ENCODE measurements around the gene NOS3.
"Not testable (repeated sequence)": the region's sequence is repeated elsewhere in the genome, so short reads cannot be mapped to it uniquely, and the experiment has no call there.

NOS3 gene

DNA sequence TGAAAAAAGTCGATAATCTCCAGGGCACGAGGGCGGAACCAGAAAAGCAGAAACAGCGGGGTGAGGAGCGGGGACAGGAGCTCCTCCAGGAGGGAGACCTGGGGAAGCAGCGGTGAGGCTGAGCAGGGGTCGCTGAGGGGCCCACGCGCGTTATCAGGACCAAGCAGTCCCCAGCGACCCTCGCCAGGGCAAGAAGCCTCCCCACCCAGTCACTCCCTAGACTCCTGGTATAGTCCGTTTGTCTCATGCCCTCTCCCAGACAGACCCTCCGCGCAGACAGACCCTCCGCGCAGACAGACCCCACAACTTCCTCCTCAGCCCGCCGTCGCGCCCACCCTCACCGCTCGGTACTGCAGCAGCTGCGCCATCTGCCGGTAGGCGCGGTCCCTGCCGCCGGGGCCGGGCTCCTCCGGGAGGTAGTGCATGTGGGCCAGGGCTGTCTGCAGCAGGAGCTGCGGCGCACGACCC is 27.2 kb downstream of the NOS3 start:
- no peak for DNase-seq (ENCODE audit: low read depth)

- no peak for DNase-seq (ENCODE audit: low read depth)
These were observed 27.8 kb downstream of the NOS3 start for GRCh38 chr7:151018421-151019129.

- DNase-seq (ENCODE audit: low read depth), result no peak
These were observed 28.3 kb downstream of the NOS3 start for GRCh38 chr7:151019130-151019447.

DNA sequence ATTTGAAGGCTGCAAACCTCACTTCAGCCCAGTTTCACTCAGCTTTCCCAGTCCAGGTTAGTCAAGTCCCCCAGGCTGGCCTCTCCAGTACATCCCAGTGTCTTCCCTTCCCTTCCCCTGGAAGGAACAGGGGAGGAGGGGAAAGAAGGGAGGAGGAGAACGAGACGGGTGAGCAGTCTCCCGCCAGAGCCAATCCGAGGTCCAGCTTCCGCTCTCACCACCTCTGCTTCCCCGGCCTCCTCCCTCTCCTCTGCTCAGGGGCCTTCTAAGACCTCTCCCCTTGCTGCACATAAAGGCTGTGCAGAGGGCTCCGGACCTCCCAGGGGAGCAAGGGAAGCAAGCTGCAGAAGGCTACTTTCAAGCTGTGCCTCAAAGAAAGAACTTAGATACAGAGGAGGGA is 29.4 kb downstream of the NOS3 start:
- DNase-seq (ENCODE audit: low read depth), result no peak

DNA sequence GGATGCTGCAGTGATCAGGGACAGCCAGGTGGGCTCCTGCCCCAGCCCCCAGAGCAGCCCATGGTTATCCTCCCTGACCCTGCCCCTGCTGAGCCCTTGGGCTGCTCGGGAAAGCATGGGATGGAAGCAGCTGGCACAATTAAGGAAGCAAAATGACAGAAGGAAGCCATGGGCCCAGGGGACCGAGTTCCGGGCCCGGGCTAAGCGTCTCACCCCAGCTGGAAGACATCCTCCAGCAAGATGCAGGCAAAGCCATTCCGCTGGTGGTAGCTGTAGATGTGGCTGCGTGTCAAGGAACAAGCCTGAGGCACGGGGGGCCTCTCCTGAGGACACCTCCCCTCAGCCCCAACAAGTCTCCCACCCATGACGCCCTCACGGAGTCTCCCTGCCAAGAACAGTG is 32.4 kb downstream of the NOS3 start:
- DNase-seq (ENCODE audit: low read depth), result no peak

GRCh38 chr7:151024435-151025056 is 33.7 kb downstream of the NOS3 start, which contains the start of gene ATG9B:
Gene ATG9B, minus strand, starts transcription at chr7:151024494. Its CDS starts 71 bp downstream, at chr7:151024423.
- DNase-seq (ENCODE audit: low read depth), result no peak

- DNase-seq (ENCODE audit: low read depth), result no peak
These were observed 35.3 kb downstream of the NOS3 start for GRCh38 chr7:151025924-151026671.

GRCh38 chr7:151026771-151027727 is 36.2 kb downstream of the NOS3 start:
- DNase-seq (ENCODE audit: low read depth), result not testable (repeated sequence)

GRCh38 chr7:151027728-151028130 is 36.9 kb downstream of the NOS3 start:
- not testable (repeated sequence) for DNase-seq (ENCODE audit: low read depth)

DNA sequence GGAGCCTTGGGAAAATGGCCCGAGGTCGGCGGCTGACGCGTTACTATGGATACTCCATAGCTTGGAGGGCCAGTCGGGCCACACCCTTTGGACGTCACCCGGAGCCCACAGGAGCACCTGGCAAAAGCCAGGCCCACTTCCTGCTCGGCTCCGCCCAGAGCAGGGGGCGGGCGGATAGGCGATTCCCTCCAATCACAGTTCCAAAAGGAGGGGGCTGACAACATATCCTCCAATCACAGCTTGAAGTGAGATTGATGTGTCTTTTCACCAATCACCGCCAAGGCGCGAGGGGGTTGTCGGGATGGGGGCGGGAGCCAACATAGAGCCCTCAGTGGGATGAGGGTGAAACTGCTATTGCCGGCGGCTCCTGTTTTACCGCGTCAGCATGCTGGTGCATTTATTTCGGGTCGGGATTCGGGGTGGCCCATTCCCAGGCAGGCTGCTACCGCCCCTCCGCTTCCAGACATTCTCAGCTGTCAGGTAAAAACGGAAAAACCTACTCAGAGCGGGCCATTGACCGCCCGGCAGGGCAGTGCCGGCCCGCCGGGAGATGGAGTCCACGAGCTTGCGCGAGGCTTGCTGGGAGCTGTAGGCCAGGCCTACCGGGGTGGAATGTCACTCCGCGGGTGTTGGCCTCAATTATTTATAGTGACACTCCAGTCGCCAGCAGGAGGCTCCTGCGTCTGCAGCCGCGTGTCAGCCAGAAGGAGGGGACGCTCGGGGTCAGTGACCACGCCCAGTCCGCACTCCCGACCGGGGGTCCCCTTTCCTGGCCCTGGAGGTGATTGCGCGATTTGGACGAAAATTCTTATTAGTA is 37.5 kb downstream of the NOS3 start, which contains the start of gene ABCB8:
TSS of gene ABCB8 (plus strand) at position 320 of the 817 bp plus-strand sequence. CDS start at position 386, 66 bp downstream.
- peak; percentile 99 for DNase-seq (ENCODE audit: low read depth)

- DNase-seq (ENCODE audit: low read depth), result no peak
These were observed 38.2 kb downstream of the NOS3 start for GRCh38 chr7:151028948-151029501.

DNA sequence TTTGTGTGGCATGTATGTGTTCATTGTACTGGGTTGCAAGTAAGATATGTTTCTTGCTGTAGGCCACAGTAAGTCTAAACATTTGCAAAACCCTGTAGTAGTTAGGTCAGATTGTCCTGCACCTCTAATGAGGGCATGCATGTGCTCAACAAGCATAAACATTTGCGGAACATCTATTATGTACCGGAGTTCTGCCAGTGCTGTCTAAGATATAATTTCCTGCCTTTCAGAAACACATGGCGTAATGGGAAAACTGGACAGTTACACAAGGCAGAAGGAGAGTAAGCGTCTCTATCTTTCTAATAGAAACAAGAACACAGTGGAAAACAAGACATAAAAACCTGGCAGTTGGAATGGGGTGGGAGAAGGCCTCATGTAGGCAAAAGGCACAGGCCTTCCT is 40.2 kb downstream of the NOS3 start:
- no peak for DNase-seq (ENCODE audit: low read depth)

DNA sequence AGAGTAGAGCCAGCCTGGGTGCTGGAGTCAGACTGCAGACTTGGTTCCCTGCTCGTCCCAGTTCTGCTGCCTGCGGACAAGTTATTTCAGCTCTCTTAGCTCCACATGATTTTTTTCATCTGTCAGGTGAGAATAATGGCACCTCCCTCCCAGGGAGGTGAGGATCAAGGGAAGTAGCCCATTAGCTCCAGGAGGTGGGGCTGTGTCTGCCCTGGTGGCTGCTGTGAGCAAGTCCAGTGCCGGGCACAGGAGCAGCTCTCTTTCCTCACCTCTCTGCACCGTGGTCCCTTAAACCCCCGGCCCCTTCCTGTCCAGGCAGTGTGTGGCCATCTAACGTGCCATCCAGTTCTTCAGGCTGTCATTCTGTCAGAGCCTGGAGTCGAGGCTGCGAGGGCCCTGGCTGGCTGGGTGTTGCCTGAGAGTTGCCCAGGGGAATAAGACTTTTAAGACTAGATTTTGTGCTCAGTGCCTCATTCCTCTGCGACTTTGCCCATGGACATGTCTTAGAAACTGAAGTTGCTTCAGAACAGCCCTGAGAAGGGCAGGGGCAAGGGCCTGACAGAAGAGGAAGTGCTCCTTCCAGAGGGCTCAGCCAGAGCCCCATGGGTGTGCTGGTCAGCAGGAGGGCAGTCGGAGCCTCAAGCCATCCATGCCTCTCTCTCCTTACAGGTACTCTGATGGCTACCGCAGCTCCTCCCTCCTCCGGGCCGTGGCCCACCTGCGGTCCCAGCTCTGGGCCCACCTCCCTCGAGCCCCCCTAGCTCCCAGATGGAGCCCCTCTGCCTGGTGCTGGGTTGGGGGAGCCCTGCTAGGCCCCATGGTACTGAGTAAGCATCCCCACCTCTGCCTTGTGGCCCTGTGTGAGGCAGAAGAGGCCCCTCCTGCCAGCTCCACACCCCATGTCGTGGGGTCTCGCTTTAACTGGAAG is 42.4 kb downstream of the NOS3 start:
- no peak for DNase-seq (ENCODE audit: low read depth)

DNA sequence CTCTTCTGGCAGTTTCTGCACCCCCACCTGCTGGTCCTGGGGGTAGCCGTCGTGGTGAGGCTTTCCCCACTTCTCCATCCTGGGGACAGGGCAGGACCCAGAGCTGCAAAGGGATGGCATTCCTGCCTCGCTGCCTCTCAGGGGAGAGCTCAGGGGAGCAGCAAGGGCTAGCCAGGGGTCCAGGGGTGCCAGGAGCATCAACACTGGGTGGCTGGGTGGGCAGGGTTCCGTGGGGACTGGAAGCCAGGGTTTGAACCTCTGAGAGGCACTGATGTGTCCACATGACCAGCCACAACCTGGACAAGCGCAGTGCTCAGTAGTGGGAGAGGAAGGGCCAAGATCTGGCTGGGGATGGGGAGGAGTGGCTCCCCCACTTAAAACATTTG is 43.0 kb downstream of the NOS3 start:
- no peak for DNase-seq (ENCODE audit: low read depth)

DNA sequence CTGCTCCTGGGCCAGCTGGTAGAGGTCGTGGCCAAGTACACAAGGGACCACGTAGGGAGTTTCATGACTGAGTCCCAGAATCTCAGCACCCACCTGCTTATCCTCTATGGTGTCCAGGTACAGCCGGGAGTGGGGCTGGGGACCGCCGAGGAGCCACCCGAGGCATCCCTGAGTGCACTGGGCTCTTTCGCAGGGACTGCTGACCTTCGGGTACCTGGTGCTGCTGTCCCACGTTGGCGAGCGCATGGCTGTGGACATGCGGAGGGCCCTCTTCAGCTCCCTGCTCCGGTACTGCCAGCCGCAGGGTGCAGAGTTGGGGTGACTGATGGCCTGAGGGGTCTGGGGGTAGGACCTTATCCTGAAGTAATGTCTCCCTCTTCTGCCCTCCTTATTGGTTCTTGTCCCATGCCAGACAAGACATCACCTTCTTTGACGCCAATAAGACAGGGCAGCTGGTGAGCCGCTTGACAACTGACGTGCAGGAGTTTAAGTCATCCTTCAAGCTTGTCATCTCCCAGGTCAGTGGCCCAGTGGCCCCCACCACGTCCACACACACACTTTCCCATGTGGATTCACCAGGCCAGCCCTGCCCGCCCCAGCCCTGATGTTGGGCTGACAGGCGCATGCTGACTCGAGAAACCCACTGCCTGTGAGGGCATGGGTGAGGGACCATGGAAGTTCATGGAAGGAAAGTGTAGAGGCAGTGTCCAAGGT is 43.7 kb downstream of the NOS3 start:
- no peak for DNase-seq (ENCODE audit: low read depth)

DNA sequence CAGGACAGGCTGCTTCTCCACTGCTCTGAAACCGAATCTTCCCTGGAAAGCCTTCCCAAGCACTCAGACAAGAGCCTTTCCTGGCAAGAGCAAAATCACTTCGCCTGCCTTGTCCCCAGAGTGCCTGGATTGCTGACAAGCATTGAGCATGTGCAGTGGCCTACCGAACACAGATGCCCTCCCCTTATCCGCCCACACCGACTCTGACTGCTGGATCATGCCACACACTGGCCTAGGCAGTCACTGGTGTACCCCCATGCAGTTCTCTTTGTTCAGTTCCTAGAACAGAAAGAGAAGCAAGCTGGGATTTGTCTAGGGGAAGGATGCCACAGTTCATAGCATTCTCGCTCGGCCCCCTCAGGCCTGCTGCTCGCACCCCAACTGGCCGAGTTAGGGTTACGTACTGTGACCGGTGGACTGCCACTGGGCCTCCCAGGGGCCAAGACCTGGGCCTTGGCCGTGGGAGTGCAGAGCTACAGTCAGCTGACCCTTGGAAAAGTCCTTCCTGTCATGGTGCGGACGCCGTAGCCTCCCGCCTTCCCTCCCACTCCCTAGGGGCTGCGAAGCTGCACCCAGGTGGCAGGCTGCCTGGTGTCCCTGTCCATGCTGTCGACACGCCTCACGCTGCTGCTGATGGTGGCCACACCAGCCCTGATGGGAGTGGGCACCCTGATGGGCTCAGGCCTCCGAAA is 44.4 kb downstream of the NOS3 start:
- DNase-seq (ENCODE audit: low read depth), result no peak

GRCh38 chr7:151035902-151036301 is 45.1 kb downstream of the NOS3 start:
- DNase-seq (ENCODE audit: low read depth), result no peak

Data from GM04504 (cell line).